NCI-H82 (cell line): Measurements from ENCODE around the gene RWDD2A.

Experiments
- DNase-seq: peaks from one replicate; lab custom pipeline; 2025; lab: John Stamatoyannopoulos, UW

RWDD2A gene

GRCh38 chr6:83192871-83193746, at the start of gene RWDD2A, which contains the start of gene PGM3:
RWDD2A (plus strand) TSS chr6:83193357; CDS start chr6:83194452, 1,095 bp downstream.
PGM3 (minus strand) TSS chr6:83193265; CDS start chr6:83191012, 2,253 bp downstream.
- DNase-seq: peak; percentile 90

GRCh38 chr6:83151114-83151513, 42.0 kb upstream of the RWDD2A start:
- DNase-seq: peak; percentile 1

GRCh38 chr6:83152913-83153312, 40.2 kb upstream of the RWDD2A start:
- DNase-seq: no peak

GRCh38 chr6:83153883-83154521, 39.2 kb upstream of the RWDD2A start:
- peak; percentile 35 for DNase-seq

- peak; percentile 74 for DNase-seq
Observed at GRCh38 chr6:83155794-83156193, 37.4 kb upstream of the RWDD2A start.

GRCh38 chr6:83160167-83160566, 33.0 kb upstream of the RWDD2A start:
- DNase-seq: peak; percentile 90

GRCh38 chr6:83167726-83168278, 25.4 kb upstream of the RWDD2A start:
- no peak for DNase-seq

- no peak for DNase-seq
Observed at GRCh38 chr6:83168556-83168955, 24.6 kb upstream of the RWDD2A start.

- DNase-seq: peak; percentile 62
Observed at GRCh38 chr6:83169106-83169505, 24.1 kb upstream of the RWDD2A start.

- peak; percentile 87 for DNase-seq
Observed at GRCh38 chr6:83169511-83169910, 23.6 kb upstream of the RWDD2A start.

- DNase-seq: peak; percentile 22
Observed at GRCh38 chr6:83176246-83176645, 16.9 kb upstream of the RWDD2A start.

GRCh38 chr6:83180426-83180950, 12.7 kb upstream of the RWDD2A start:
- DNase-seq: no peak

- DNase-seq: no peak
Observed at GRCh38 chr6:83182114-83182513, 11.0 kb upstream of the RWDD2A start.

- no peak for DNase-seq
Observed at GRCh38 chr6:83183082-83183828, 9.9 kb upstream of the RWDD2A start.

GRCh38 chr6:83185096-83185495, 8.1 kb upstream of the RWDD2A start:
- no peak for DNase-seq

- no peak for DNase-seq
Observed at GRCh38 chr6:83188501-83188900, 4.7 kb upstream of the RWDD2A start.

- DNase-seq: peak; percentile 58
Observed at GRCh38 chr6:83190626-83191025, 2.5 kb upstream of the RWDD2A start.

- DNase-seq: peak; percentile 2
Observed at GRCh38 chr6:83191974-83192373, 1.2 kb upstream of the RWDD2A start.

GRCh38 chr6:83192456-83192855, 701 bp upstream of the RWDD2A start:
- no peak for DNase-seq

- DNase-seq: peak; percentile 50
Observed at GRCh38 chr6:83193747-83194566, 800 bp downstream of the RWDD2A start.
